HG02642 (cell line): ENCODE data around the gene GDA.
"Not testable (repeated sequence)": the region's sequence is repeated elsewhere in the genome, so short reads cannot be mapped to it uniquely, and the experiment has no call there.

Experiments used
- ATAC-seq: cut with Tn5 transposase; IDR thresholded peaks from one replicate; pipeline ENCODE4 v1.9.1; 2021; ENCODE audit warnings: mild to moderate bottlenecking; ENCODE audit not compliant: unreplicated experiment, poor library complexity

GDA gene

DNA sequence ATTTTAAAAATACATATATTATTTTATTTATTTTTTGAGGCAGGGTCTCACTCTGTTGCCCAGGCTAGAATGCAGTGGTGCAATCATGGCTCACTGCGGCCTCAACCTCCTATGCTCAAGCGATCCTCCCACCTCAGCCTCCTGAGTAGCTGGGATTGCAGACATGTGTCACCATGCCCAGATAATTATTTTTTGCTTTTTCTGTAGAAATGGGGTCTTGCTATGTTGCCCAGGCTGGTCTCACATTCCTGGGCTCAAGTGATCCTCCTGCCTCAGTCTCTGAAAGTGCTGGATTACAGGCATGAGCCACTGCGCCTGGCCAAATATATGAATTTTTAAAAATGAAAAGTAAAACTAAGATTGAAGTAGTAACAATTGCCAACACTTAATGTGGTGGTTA lies 121.1 kb downstream of the GDA start:
- ATAC-seq: not testable (repeated sequence)

- no peak for ATAC-seq
Observed at GRCh38 chr9:72271613-72272478, 122.6 kb downstream of the GDA start.

GRCh38 chr9:72274441-72274840 lies 125.2 kb downstream of the GDA start:
- no peak for ATAC-seq

DNA sequence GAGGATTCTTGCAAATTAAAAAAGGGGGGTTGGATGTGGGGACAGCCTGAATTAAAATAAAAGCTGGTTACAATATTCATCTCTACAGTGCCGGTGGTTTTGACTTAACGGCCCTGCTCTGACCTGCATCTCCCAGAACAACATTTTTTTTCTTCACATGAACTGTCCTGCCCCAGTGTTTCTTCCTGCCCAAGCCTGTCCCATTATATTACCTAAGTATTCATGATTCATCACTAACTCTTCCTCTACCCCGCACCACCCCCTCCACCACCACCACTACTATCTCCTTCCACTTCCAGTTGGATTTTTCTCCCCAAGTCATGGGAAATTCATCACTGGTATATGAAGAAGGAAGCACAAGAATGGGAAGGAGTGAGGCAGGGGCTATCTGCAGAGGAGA lies 125.7 kb downstream of the GDA start:
- no peak for ATAC-seq

GRCh38 chr9:72276429-72276828 lies 127.2 kb downstream of the GDA start:
- no peak for ATAC-seq

GRCh38 chr9:72278959-72279358 lies 129.7 kb downstream of the GDA start:
- peak; percentile 68 for ATAC-seq

- peak; percentile 85 for ATAC-seq
Observed at GRCh38 chr9:72280913-72281500, 131.8 kb downstream of the GDA start.

DNA sequence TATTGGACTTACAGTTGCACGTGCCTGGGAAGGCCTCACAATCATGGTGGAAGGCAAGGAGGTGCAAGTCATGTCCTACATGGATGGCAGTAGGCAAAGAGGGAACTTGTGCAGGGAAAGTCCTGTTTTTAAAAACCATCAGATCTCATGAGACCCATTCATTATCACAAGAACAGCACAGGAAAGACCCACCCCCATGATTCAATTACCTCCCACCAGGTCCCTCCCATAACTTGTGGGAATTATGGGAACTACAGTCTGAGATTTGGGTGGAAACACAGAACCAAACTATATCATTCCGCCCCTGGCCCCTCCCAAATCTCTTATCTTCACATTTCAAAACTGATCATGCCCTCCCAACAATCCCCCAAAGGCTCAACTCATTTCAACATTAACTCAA lies 140.2 kb downstream of the GDA start:
- ATAC-seq: no peak

GRCh38 chr9:72290311-72290710 lies 141.1 kb downstream of the GDA start:
- no peak for ATAC-seq

- ATAC-seq: not testable (repeated sequence)
Observed at GRCh38 chr9:72291576-72291975, 142.3 kb downstream of the GDA start.

- no peak for ATAC-seq
Observed at GRCh38 chr9:72292256-72292682, 143.0 kb downstream of the GDA start.

DNA sequence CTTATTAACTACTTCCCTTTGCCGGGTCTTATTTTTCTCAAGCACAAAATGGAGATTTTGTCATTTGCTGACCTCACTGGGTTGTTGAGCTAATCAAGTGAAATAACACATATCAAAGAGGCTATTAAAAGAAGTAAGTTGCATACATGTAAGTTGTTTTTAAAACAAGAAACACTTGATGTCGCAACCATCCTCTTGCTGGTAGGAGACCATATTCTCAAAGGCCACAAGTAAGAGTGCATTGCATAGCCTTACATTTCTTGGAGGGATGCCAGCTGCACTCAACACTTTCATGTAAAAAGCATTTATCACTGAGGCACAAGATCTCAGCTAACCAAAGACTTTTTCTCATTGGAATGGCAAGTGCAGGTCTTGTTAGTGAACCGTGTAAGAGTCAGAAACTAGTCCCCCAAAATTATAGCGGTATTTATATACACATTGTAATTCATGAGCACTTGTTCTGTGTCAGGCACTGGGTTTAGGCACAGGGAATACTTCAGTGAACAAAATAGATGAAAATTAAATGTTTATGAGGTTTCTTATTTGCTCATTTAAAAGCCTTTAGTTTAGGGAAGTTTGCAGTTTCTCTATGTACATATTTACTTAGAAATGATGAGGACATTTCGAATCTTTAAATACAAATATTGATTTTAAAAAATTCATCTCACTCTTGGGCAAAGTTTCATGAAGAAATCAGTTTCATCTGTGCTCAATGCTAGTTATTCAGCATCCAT lies 143.8 kb downstream of the GDA start:
- no peak for ATAC-seq

DNA sequence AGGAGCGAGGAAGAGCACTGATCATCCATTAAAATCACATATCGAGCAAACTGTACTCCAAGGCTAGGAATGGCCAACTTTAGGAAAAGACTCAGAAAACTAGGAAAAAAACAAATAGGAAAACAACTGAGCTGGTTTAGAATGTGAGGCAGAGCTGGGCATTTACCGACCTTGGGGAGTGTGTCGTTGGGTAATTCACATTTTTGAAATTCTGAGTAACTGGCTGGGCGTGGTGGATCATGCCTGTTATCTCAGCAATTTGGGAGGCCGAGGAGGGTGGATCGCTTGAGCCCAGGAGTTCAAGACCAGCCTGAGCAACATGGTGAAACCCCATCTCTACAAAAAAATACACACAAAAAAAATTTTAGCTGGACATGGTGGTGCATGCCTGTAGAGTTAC lies 145.7 kb downstream of the GDA start:
- no peak for ATAC-seq

- ATAC-seq: no peak
Observed at GRCh38 chr9:72297516-72297915, 148.3 kb downstream of the GDA start.

GRCh38 chr9:72299017-72299603 lies 149.9 kb downstream of the GDA start:
- ATAC-seq: no peak

- ATAC-seq: no peak
Observed at GRCh38 chr9:72300873-72301272, 151.6 kb downstream of the GDA start.
